GM18520 (cell line): ENCODE measurements around the gene IL36RN.

Source experiments
- ATAC-seq: cut with Tn5 transposase; IDR thresholded peaks from one replicate; pipeline ENCODE4 v1.9.1; 2021; ENCODE audit not compliant: unreplicated experiment

Gene IL36RN

GRCh38 chr2:113058998-113059960, at the start of gene IL36RN:
IL36RN (plus strand) TSS chr2:113059198; CDS start chr2:113059439, 241 bp downstream.
- no peak for ATAC-seq

GRCh38 chr2:113009622-113010021, 49.4 kb upstream of the IL36RN start:
- no peak for ATAC-seq

- no peak for ATAC-seq
Observed at GRCh38 chr2:113010088-113010487, 48.9 kb upstream of the IL36RN start.

- no peak for ATAC-seq
Observed at GRCh38 chr2:113011108-113011507, 47.9 kb upstream of the IL36RN start.

GRCh38 chr2:113012436-113013335, 46.3 kb upstream of the IL36RN start:
- no peak for ATAC-seq

- ATAC-seq = no peak
Observed at GRCh38 chr2:113013336-113013661, 45.7 kb upstream of the IL36RN start.

GRCh38 chr2:113014067-113014466, 44.9 kb upstream of the IL36RN start:
- ATAC-seq = no peak

- ATAC-seq = no peak
Observed at GRCh38 chr2:113015042-113015441, 44.0 kb upstream of the IL36RN start.

GRCh38 chr2:113015655-113016054, 43.3 kb upstream of the IL36RN start:
- ATAC-seq = no peak

- no peak for ATAC-seq
Observed at GRCh38 chr2:113018509-113018908, 40.5 kb upstream of the IL36RN start.

- ATAC-seq = no peak
Observed at GRCh38 chr2:113021312-113021711, 37.7 kb upstream of the IL36RN start.

- no peak for ATAC-seq
Observed at GRCh38 chr2:113024764-113025163, 34.2 kb upstream of the IL36RN start.

- ATAC-seq = no peak
Observed at GRCh38 chr2:113025737-113026136, 33.3 kb upstream of the IL36RN start.

GRCh38 chr2:113027691-113028090, 31.3 kb upstream of the IL36RN start:
- no peak for ATAC-seq

GRCh38 chr2:113028112-113028511, 30.9 kb upstream of the IL36RN start:
- no peak for ATAC-seq

- no peak for ATAC-seq
Observed at GRCh38 chr2:113032737-113033136, 26.3 kb upstream of the IL36RN start.

- no peak for ATAC-seq
Observed at GRCh38 chr2:113034016-113034415, 25.0 kb upstream of the IL36RN start.

GRCh38 chr2:113036763-113037162, 22.2 kb upstream of the IL36RN start:
- ATAC-seq = no peak

- no peak for ATAC-seq
Observed at GRCh38 chr2:113038291-113038690, 20.7 kb upstream of the IL36RN start.

GRCh38 chr2:113039158-113039557, 19.8 kb upstream of the IL36RN start:
- no peak for ATAC-seq

GRCh38 chr2:113039719-113040118, 19.3 kb upstream of the IL36RN start:
- ATAC-seq = no peak

GRCh38 chr2:113041871-113042270, 17.1 kb upstream of the IL36RN start:
- ATAC-seq = no peak
